GM12878 (cell line): ENCODE data around the gene CCDC187. TPM values are rescaled to one million over a fixed set of nuclear protein-coding genes. Genes with fewer than 3 reads are reported as not detected.

ENCODE experiments used
- ATAC-seq: fragments of 200-7000 bp; cut with Tn5 transposase; 3 replicates; pipeline ENCODE4 v1.9.1; 2020; ENCODE audit warnings: mild to moderate bottlenecking, moderate library complexity
- BruUV-seq: library from RNA; stranded (reverse); fragments of 400-500 nt; replicated peaks from 2 replicates; lab custom pipeline; 2021; lab: Mats Ljungman, UMichigan
- CTCF ChIA-PET: fragments of 300-600 bp; sonication (Branson Sonifier 250); formaldehyde crosslinking; extraction: SDS; loops from one replicate; lab custom pipeline; 2021; ENCODE audit warnings: inconsistent platforms; lab: Yijun Ruan, JAX
- POLR2A ChIA-PET: fragments of 350-600 bp; formaldehyde crosslinking; extraction: SDS; loops from one replicate; lab custom pipeline; 2021; ENCODE audit warnings: inconsistent platforms; lab: Charles Lee
- RAD21 ChIA-PET: fragments of 300-600 bp; sonication (Branson Sonifier 250); formaldehyde crosslinking; loops from one replicate; lab custom pipeline; 2023; ENCODE audit warnings: antibody characterized with exemption; ENCODE audit not compliant: unreplicated experiment; lab: Charles Lee
- SMC1A ChIA-PET: fragments of 300-600 bp; sonication (Branson Sonifier 250); formaldehyde crosslinking; loops from one replicate; lab custom pipeline; 2023; ENCODE audit not compliant: unreplicated experiment, uncharacterized antibody; lab: Charles Lee
- DNase-seq: peaks from one replicate; pipeline ENCODE4 v3.0.0-alpha.2; 2011; ENCODE audit warnings: low read depth, low spot score
- FAIRE-seq: peaks from 3 replicates; lab custom pipeline; 2011; peaks lifted over from hg19 to GRCh38; lab: Jason Lieb, UNC
- H2AFZ ChIP-seq: 2 replicates; pipeline ENCODE4 v1.6.0; 2011; ENCODE audit warnings: low read depth, low read length, control low read depth; ENCODE audit not compliant: control insufficient read depth
- H3K27ac ChIP-seq: 2 replicates; pipeline ENCODE4 v1.5.1; 2011; ENCODE audit warnings: control low read depth; ENCODE audit not compliant: control insufficient read depth, insufficient read depth
- H3K27me3 ChIP-seq, 2 experiments: replicated peaks in 1 of 2; 2 replicates each; pipeline versions ENCODE4 v1.6.0 to v1.6.1; 2011; ENCODE audit warnings: low read length in 1 of 2; ENCODE audit not compliant: control insufficient read depth in 2 of 2, insufficient read depth in 2 of 2
- H3K36me3 ChIP-seq, 2 experiments: 2 replicates each; pipeline ENCODE4 v1.5.1; 2011; ENCODE audit warnings: low read length in 1 of 2; ENCODE audit not compliant: control insufficient read depth in 2 of 2, insufficient read depth in 2 of 2
- H3K4me1 ChIP-seq: 2 replicates; pipeline ENCODE4 v1.6.1; 2011; ENCODE audit warnings: mild to moderate bottlenecking, low read length, moderate library complexity, mixed read lengths; ENCODE audit not compliant: control insufficient read depth, insufficient read depth
- H3K4me2 ChIP-seq: 2 replicates; pipeline ENCODE4 v1.6.0; 2011; ENCODE audit warnings: control low read depth; ENCODE audit not compliant: control insufficient read depth, insufficient read depth
- H3K4me3 ChIP-seq: fragments of 200-600 bp; sonication (generic); 2 replicates; pipeline ENCODE4 v1.5.1; 2016
- H3K79me2 ChIP-seq: 2 replicates; pipeline ENCODE4 v1.6.0; 2011; ENCODE audit warnings: low read length; ENCODE audit not compliant: control insufficient read depth, insufficient read depth
- H3K9ac ChIP-seq: 2 replicates; pipeline ENCODE4 v1.8.0; 2011; ENCODE audit warnings: low read length, control low read depth, mixed read lengths; ENCODE audit not compliant: control insufficient read depth, insufficient read depth
- H3K9me3 ChIP-seq: replicated peaks from 3 replicates; pipeline ENCODE4 v1.5.1; 2011; ENCODE audit warnings: mild to moderate bottlenecking, low read length; ENCODE audit not compliant: control insufficient read depth, insufficient read depth
- H4K20me1 ChIP-seq: 2 replicates; pipeline ENCODE4 v1.6.0; 2011; ENCODE audit not compliant: control insufficient read depth, insufficient read depth
- CEBPB ChIP-seq, 2 experiments: fragments of 150-350 bp in 1 of 2; IDR thresholded peaks; 2 replicates each; pipeline ENCODE4 v1.6.1; 2012 to 2014; ENCODE audit warnings: low read depth in 2 of 2, low read length in 2 of 2, borderline replicate concordance in 1 of 2, inconsistent platforms in 1 of 2
- CHD1 ChIP-seq: IDR thresholded peaks from 2 replicates; pipeline ENCODE4 v1.6.1; 2012; ENCODE audit warnings: low read depth, low read length, improper control_type of control experiment
- EP300 ChIP-seq, 2 experiments: fragments of 150-350 bp in 1 of 2; IDR thresholded peaks; 2 replicates each; pipeline ENCODE4 v1.6.1; 2011 to 2012; ENCODE audit warnings: low read depth in 2 of 2, low read length in 2 of 2, borderline replicate concordance in 1 of 2, improper control_type of control experiment in 1 of 2, inconsistent platforms in 1 of 2; ENCODE audit not compliant: control insufficient read depth in 1 of 2
- GATAD2B ChIP-seq: fragments of 450-650 bp; conservative IDR thresholded peaks from 2 replicates; pipeline ENCODE4 v1.6.1; 2017; ENCODE audit warnings: low read depth, mild to moderate bottlenecking, moderate library complexity
- MXI1 ChIP-seq: fragments of 150-350 bp; IDR thresholded peaks from 2 replicates; pipeline ENCODE4 v1.6.1; 2011; ENCODE audit warnings: low read depth, mild to moderate bottlenecking, inconsistent platforms, low read length, improper control_type of control experiment
- MYB ChIP-seq: fragments of 150-350 bp; IDR thresholded peaks from 2 replicates; pipeline ENCODE4 v1.6.1; 2014; ENCODE audit warnings: mild to moderate bottlenecking, low read depth, low read length, borderline replicate concordance
- NR2C1 ChIP-seq: fragments of 450-650 bp; IDR thresholded peaks from 2 replicates; pipeline ENCODE4 v1.6.1; 2017; ENCODE audit warnings: antibody characterized with exemption, mild to moderate bottlenecking, moderate library complexity
- PAX8 ChIP-seq: fragments of 450-650 bp; IDR thresholded peaks from 2 replicates; pipeline ENCODE4 v1.6.1; 2017; ENCODE audit warnings: mild to moderate bottlenecking, moderate library complexity
- PML ChIP-seq: IDR thresholded peaks from 2 replicates; pipeline ENCODE4 v1.6.1; 2012; ENCODE audit warnings: low read length, inconsistent platforms
- RBBP5 ChIP-seq: fragments of 200-600 bp; sonication (generic); conservative IDR thresholded peaks from 2 replicates; pipeline ENCODE4 v1.6.1; 2016
- RCOR1 ChIP-seq: conservative IDR thresholded peaks from 2 replicates; pipeline ENCODE4 v1.6.1; 2012; ENCODE audit warnings: low read depth, low read length, improper control_type of control experiment
- SIN3A ChIP-seq: IDR thresholded peaks from 2 replicates; pipeline ENCODE4 v1.6.1; 2012; ENCODE audit warnings: low read depth, low read length, improper control_type of control experiment
- SMAD5 ChIP-seq: IDR thresholded peaks from 2 replicates; pipeline ENCODE4 v1.6.1; 2016; ENCODE audit warnings: antibody characterized with exemption, low read depth
- TBL1XR1 ChIP-seq: IDR thresholded peaks from 2 replicates; pipeline ENCODE4 v1.6.1; 2012; ENCODE audit warnings: low read depth, low read length, improper control_type of control experiment
- WRNIP1 ChIP-seq: IDR thresholded peaks from 2 replicates; pipeline ENCODE4 v1.6.1; 2011; ENCODE audit warnings: low read depth, low read length, improper control_type of control experiment, borderline replicate concordance
- WGBS: methylation state at CpG from one replicate; pipeline ENCODE4 v1.1.6; 2016; ENCODE audit warnings: low lambda C conversion rate; ENCODE audit not compliant: insufficient replicate concordance, insufficient coverage; ENCODE audit errors: missing lambda C conversion rate; 5-methylcytosine and 5-hydroxymethylcytosine counted together
- in situ Hi-C: fragments of 300-500 bp; cut with MboI; formaldehyde crosslinking; loops from 9 replicates; pipeline ENCODE4 v1.14.3; 2018; ENCODE audit warnings: mixed read lengths
- intact Hi-C: fragments of 100-400 bp; cut with micrococcal nuclease; formaldehyde crosslinking; loops from one replicate; pipeline ENCODE4 v1.14.2; 2022; ENCODE audit not compliant: unreplicated experiment
- polyA plus RNA-seq, 11 experiments: library from polyadenylated mRNA; depleted of rRNA in 4 of 11; unstranded in 6 of 11; stranded (reverse) in 5 of 11; fragments of >200 nt; fragmentation: Nextera tagmentation in 4 of 11; fragmentation: Illumina TruSeq in 1 of 11; extraction: Ambion mirVana in 4 of 11; extraction: Trizol in 1 of 11; gene quantifications; 1 replicate in 1 of 11; 2 replicates in 10 of 11; pipeline versions ENCODE4 v1.2.1 to v1.2.3, GENCODE V29; 2011 to 2016; ENCODE audit warnings: inconsistent platforms in 2 of 11, missing spikeins in 2 of 11, low read depth in 1 of 11
- total RNA-seq, 4 experiments: library from RNA; depleted of rRNA in 3 of 4; stranded (reverse); fragments of >200 nt in 3 of 4; fragmentation: Illumina TruSeq in 1 of 4; extraction: Trizol in 1 of 4; gene quantifications; 2 replicates each; pipeline versions ENCODE4 v1.2.1 to v1.2.3, GENCODE V29; 2013 to 2021
- TF ChIP-seq, protein P1 (sequence below): IDR thresholded peaks from 2 replicates; pipeline ENCODE4 v1.6.1; 2011; ENCODE audit warnings: borderline replicate concordance, low read depth, mild to moderate bottlenecking, moderate library complexity, low read length; ENCODE audit not compliant: insufficient read depth, poor library complexity, severe bottlenecking
- TF ChIP-seq, protein P2 (sequence below): IDR thresholded peaks from 2 replicates; pipeline ENCODE4 v1.6.1; 2011; ENCODE audit warnings: low read depth, mild to moderate bottlenecking, low read length, moderate library complexity, borderline replicate concordance; ENCODE audit errors: extremely low read depth

CCDC187 gene
- total and polyA plus RNA-seq, 10 of the 15 experiments (the other 5 are each of a cell fraction or from before 2014, with no cell fraction given) = 0.04 to 0.23 (median 0.04) TPM; not detected in 7

- Histone ChIP-seq H3K27me3 (no peaks in the 10 kb centered on the region), H3K9me3 (no peaks in the 10 kb centered on the region), H2AFZ (no peak overlapping the region), H4K20me1 (no peaks in the 10 kb centered on the region), H3K36me3 (peaks cover 8 to 25% of the 10 kb centered on the region in 2 experiments), H3K79me2 (peaks cover 10% of the 10 kb centered on the region), H3K4me2 (no peak overlapping the region), H3K4me3 (no peak overlapping the region), H3K4me1 (peaks cover 19% of the 10 kb centered on the region), H3K9ac (no peak overlapping the region), H3K27ac (no peak overlapping the region)
- no peak for ATAC-seq
- intact Hi-C loops = loop anchor here (5.0 kb wide), 1 partner anchor 260 kb away; no protein-coding TSS in a partner anchor
- WGBS = 94% methylated on average over 30 of the region's 30 CpGs
- CTCF ChIA-PET = interaction anchor here (1.1 to 6.5 kb wide), 4 partner anchors 9 to 41 kb away, joined by 3 to 30 read pairs (median 10); no protein-coding TSS in a partner anchor
- TF ChIP-seq SMAD5 (no peak), PAX8 (no peak), MYB (no peak), CEBPB (IDR thresholded peaks at IDR 0.05; ENCODE audit: borderline replicate concordance in 1 of 2, low read depth in 2 of 2, low read length in 2 of 2) (no peak), WRNIP1 (no peak), RBBP5 (no peak), PML (no peak), CHD1 (no peak), EP300 (IDR thresholded peaks at IDR 0.05; ENCODE audit: borderline replicate concordance in 1 of 2, control insufficient read depth in 1 of 2, low read depth in 2 of 2, low read length in 2 of 2) (no peak), GATAD2B (no peak), SIN3A (no peak), MXI1 (no peak), TBL1XR1 (no peak), RCOR1 (no peak), NR2C1 (no peak)
- TF ChIP-seq, protein P1, sequence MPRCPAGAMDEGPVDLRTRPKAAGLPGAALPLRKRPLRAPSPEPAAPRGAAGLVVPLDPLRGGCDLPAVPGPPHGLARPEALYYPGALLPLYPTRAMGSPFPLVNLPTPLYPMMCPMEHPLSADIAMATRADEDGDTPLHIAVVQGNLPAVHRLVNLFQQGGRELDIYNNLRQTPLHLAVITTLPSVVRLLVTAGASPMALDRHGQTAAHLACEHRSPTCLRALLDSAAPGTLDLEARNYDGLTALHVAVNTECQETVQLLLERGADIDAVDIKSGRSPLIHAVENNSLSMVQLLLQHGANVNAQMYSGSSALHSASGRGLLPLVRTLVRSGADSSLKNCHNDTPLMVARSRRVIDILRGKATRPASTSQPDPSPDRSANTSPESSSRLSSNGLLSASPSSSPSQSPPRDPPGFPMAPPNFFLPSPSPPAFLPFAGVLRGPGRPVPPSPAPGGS = no peak
- TF ChIP-seq, protein P2, sequence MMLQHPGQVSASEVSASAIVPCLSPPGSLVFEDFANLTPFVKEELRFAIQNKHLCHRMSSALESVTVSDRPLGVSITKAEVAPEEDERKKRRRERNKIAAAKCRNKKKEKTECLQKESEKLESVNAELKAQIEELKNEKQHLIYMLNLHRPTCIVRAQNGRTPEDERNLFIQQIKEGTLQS = no peak
- SMC1A ChIA-PET = interaction anchor here (2.4 kb wide), 1 partner anchor 16 kb away, joined by 9 read pairs; no protein-coding TSS in a partner anchor
- FAIRE-seq = no peak
- RAD21 ChIA-PET = no interaction called here
- no TSS peak for BruUV-seq
- in situ Hi-C loops = no loop called here
- no peak for DNase-seq
- POLR2A ChIA-PET = no interaction called here
Observed at GRCh38 chr9:136226680-136227407, 77.0 kb downstream of the CCDC187 start.
